GM10266 (cell line): ENCODE measurements around the gene SLAMF7.
A peak's percentile ranks its signal among the peaks of the same experiment; 100 is the strongest.

Experiments
- DNase-seq: peaks from one replicate; pipeline ENCODE4 v3.0.0; 2012; ENCODE audit errors: extremely low spot score
- TF ChIP-seq, protein P1 (sequence below): IDR thresholded peaks from 2 replicates; pipeline ENCODE4 v1.5.1; 2012; ENCODE audit warnings: mild to moderate bottlenecking, low read depth; ENCODE audit not compliant: control insufficient read depth, insufficient read depth; ENCODE audit errors: missing control alignments

Gene SLAMF7

DNA sequence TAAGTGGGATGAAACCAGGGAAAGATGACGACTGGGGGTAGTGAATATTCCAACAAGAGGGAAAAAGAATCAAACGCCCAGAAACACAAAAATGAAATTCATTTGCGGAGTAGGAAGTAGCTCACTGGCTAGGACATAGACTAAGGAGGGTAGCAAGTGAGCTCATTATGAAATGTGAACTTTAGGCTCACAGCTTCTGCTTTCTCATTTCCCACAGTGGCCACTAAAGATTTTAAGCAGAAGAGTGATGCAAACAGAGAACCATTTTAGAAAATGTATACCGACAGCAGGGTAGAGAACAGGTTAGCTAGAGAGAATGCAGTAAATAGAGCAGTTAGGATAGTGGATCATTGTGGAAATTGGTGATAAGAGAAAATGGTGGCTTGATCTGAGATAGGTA is 30.9 kb upstream of the SLAMF7 start:
- no peak for DNase-seq
- TF ChIP-seq, protein P1, sequence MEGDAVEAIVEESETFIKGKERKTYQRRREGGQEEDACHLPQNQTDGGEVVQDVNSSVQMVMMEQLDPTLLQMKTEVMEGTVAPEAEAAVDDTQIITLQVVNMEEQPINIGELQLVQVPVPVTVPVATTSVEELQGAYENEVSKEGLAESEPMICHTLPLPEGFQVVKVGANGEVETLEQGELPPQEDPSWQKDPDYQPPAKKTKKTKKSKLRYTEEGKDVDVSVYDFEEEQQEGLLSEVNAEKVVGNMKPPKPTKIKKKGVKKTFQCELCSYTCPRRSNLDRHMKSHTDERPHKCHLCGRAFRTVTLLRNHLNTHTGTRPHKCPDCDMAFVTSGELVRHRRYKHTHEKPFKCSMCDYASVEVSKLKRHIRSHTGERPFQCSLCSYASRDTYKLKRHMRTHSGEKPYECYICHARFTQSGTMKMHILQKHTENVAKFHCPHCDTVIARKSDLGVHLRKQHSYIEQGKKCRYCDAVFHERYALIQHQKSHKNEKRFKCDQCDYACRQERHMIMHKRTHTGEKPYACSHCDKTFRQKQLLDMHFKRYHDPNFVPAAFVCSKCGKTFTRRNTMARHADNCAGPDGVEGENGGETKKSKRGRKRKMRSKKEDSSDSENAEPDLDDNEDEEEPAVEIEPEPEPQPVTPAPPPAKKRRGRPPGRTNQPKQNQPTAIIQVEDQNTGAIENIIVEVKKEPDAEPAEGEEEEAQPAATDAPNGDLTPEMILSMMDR = no peak

DNA sequence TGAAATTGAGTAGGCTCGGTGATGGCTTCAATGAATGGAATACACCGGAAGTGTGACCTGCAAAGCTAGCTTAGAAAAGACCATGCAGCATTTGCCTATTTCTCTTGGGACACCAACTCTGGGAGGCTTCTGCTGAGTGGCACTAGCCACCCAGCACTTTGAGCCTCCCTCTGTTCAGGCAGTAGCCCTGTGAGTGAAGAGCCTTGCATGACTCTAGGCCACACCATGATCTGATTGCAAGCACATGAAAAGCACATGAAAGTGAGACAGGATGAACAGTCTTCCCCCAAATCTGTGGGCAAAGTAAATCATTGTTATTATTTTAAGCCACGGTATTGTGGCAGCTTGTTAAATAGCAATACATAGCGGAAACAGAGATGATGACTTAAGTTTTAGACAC is 30.2 kb upstream of the SLAMF7 start:
- DNase-seq = no peak
- TF ChIP-seq, protein P1 = no peak

DNA sequence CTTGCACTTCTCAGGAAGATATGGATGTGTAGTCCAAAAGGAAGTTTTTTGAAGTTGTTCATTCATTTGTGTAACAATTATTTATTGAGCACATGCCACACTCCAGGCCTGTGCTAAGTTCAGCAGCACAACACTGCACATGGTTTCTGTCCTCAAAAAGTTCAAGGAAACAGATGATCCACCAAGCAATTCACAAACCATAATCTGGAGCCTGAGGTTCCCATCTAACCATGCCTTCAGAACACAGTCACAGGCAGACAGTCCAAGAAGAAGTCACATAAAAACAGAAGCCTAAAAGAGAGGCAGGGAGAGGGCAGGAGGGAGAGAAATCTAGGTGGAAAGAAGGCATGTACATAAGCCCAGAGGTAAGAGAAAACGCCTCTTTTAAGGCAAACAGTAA is 29.3 kb upstream of the SLAMF7 start:
- no peak for DNase-seq
- TF ChIP-seq, protein P1 = no peak

DNA sequence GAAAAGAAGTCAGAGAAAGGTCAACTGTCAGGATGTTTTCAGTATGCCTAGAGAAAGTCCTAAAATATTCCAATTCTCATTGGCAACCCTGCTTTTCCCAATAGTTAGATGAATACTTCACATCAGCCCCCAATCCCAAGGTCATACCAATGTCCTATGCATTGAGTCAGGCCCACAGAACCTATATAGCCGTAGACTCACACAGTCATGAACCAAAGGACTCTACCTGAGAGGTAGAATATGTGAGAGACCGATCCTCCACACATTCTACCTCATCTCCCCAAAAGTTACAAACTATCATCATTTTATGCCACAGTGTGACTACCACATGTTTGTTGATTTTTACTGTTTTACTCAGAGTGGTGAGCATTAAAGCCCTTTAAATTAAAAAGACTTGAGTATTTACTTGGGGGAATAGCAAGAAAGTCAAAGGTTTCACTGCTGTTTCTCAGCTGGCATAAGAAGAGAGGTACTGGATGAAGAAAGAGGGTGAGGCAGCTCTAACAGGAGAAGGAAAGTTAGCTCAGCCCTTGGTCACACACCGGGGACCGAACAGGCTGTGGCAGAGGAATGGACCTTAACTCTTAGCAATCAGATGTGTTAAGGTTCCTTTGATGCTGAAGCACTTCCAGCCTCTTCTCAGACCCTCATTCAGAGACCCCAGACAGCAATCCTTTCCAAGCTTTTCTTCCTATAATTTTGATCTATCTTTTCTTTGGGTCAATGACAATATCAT is 28.4 kb upstream of the SLAMF7 start:
- DNase-seq = no peak
- TF ChIP-seq, protein P1 = no peak

DNA sequence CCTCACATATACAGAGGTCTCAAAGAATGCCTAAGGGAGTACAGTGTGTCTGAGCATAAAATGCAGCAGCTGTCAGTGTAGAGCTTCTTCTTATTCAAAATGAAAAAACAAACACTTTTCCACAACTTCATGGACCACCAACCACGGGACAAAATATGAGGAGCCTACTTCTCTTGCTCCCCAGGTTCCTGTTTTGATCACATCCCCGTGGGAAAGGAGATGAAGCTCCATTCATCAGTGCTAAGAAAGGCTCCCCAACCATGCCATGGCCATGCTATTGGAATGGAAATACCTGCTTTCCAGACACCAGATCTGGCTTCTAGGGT is 27.8 kb upstream of the SLAMF7 start:
- no peak for DNase-seq
- TF ChIP-seq, protein P1 = no peak

DNA sequence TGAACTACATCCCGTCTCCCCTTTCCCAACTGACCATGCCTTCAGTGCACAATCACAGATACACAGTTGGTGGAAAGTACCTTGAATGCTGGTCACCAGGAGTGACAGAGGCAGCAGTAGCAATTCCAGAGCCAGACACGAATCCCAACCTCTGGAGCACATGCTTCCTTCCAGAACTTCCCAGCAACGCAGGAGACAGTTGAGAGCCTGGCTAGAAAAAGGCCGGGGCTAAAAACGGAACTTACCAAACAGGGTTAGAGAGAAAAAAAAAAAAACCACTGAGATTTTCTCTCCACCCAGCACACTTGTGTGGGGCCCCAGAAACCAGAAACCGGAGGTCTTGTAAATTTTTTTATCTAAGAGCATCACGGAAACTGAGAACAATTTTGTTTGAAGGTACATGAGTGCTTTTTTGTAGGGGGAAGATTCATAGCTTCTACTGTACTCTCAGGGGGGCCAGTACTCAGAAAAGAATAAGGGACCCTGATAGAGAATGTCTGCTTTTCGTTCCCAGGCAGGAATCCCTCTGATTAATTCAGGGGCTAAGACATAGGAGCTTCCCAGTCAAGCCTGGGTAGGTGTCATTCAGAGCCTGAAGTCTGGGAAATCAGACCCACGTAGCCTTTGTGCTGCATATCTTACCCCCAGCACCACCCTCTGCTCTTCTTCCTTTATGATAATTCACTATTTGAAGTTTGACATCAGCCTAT is 27.3 kb upstream of the SLAMF7 start, which contains the start of gene CD48:
TSS of gene CD48 (minus strand) at position 221 of the 710 bp plus-strand sequence. CDS start at position 162, 59 bp downstream.
- TF ChIP-seq, protein P1 = no peak
- DNase-seq = peak; percentile 58

DNA sequence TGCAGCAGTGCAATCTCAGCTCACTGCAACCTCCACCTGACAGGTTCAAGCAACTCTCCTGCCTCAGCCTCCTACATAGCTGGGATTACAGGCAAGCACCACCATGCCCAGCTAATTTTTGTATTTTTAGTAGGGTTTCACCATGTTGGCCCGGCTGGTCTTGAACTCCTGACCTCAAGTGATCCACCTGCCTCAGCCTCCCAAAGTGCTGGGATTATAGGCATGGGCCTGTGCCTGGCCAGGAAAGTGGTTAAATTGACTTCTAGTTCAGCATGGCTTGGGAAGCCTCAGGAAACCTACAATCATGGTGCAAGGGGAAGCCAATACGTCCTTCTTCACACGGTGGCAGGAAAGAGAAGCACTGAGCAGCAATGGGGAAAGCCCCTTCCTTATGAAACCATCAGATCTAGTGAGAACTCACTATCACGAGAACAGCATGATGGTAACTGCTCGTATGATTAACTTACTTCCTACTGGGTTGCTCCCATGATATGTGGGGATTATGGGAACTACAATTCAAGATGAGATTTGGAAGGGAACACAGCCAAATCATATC is 26.4 kb upstream of the SLAMF7 start:
- peak; percentile 22 for DNase-seq
